MG63 (cell line): ENCODE data around the gene NT5DC2. TPM values are rescaled to one million over a fixed set of nuclear protein-coding genes. Genes with fewer than 3 reads are reported as not detected.

ENCODE experiments used
- total RNA-seq: library from RNA; depleted of rRNA; stranded (reverse); fragments of >200 nt; shearing (Covaris generic); gene quantifications from 2 replicates; pipeline ENCODE4 v1.2.3, GENCODE V29; 2014; ENCODE audit warnings: low replicate concordance; rRNA removed

Gene NT5DC2
- total RNA-seq, 1 experiment from 2014 or later, result 21.5 TPM

Other genes with a start within 250 kb of the NT5DC2 start
- 2.3 and 10.6 TPM in 2 replicates for gene GLYCTK, start 246.0 kb downstream of the NT5DC2 start, total RNA-seq
- 0.49 and 1.2 TPM in 2 replicates for gene DNAH1, start 217.5 kb downstream of the NT5DC2 start, total RNA-seq
- 33.8 and 41.0 TPM in 2 replicates for gene BAP1, start 123.8 kb downstream of the NT5DC2 start, total RNA-seq
- gene PHF7, start 123.2 kb downstream of the NT5DC2 start, total RNA-seq, result 4.8 and 5.5 TPM in 2 replicates
- gene SEMA3G, start 88.8 kb downstream of the NT5DC2 start, total RNA-seq, result not detected in 2 replicates
- gene TNNC1, start 79.8 kb downstream of the NT5DC2 start, total RNA-seq, result 0.99 TPM in 1 of 2 replicates, not detected in the other
- 8.1 and 15.5 TPM in 2 replicates for gene NISCH, start 78.3 kb downstream of the NT5DC2 start, total RNA-seq
- gene STAB1, start 38.5 kb downstream of the NT5DC2 start, total RNA-seq, result not detected in 2 replicates
- 0.20 TPM in 1 of 2 replicates, not detected in the other for gene UQCC5, start 2.7 kb upstream of the NT5DC2 start, total RNA-seq
- gene PBRM1, start 152.1 kb upstream of the NT5DC2 start, total RNA-seq, result 16.2 and 21.3 TPM in 2 replicates
- 127 and 226 TPM in 2 replicates for gene GNL3, start 152.2 kb upstream of the NT5DC2 start, total RNA-seq
- 43.1 and 56.1 TPM in 2 replicates for gene GLT8D1, start 171.9 kb upstream of the NT5DC2 start, total RNA-seq
- 63.1 and 72.5 TPM in 2 replicates for gene SPCS1, start 172.2 kb upstream of the NT5DC2 start, total RNA-seq
- gene NEK4, start 237.1 kb upstream of the NT5DC2 start, total RNA-seq, result 13.5 and 14.6 TPM in 2 replicates
- not detected in 2 replicates for gene ITIH1, start 243.7 kb upstream of the NT5DC2 start, total RNA-seq